Measurements from ENCODE around the gene SHROOM2.

DNA sequence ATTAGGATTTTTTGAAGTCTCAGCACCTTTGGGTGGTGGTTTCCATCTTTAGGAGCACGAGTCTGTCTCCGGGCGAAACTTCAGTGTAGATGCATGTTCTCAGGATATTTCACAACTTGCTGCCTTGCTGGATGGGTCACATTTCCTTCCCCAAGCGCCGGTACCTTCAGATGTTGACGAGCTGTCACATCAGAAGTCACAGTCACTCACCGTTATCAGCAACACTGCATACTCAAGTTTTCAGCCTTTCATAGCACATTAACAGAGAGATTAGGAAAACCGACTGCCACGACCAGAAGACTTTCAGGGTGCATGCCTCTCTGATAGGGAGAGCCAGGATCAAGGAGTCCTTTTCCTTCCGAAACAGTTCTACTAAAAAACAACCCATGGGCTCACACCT lies 77.8 kb downstream of the SHROOM2 start:
- no peak for TF ChIP-seq POLR2AphosphoS5 (IDR thresholded peaks at IDR 0.05; ENCODE audit: low read depth, low read length)
- TF ChIP-seq, protein P1, sequence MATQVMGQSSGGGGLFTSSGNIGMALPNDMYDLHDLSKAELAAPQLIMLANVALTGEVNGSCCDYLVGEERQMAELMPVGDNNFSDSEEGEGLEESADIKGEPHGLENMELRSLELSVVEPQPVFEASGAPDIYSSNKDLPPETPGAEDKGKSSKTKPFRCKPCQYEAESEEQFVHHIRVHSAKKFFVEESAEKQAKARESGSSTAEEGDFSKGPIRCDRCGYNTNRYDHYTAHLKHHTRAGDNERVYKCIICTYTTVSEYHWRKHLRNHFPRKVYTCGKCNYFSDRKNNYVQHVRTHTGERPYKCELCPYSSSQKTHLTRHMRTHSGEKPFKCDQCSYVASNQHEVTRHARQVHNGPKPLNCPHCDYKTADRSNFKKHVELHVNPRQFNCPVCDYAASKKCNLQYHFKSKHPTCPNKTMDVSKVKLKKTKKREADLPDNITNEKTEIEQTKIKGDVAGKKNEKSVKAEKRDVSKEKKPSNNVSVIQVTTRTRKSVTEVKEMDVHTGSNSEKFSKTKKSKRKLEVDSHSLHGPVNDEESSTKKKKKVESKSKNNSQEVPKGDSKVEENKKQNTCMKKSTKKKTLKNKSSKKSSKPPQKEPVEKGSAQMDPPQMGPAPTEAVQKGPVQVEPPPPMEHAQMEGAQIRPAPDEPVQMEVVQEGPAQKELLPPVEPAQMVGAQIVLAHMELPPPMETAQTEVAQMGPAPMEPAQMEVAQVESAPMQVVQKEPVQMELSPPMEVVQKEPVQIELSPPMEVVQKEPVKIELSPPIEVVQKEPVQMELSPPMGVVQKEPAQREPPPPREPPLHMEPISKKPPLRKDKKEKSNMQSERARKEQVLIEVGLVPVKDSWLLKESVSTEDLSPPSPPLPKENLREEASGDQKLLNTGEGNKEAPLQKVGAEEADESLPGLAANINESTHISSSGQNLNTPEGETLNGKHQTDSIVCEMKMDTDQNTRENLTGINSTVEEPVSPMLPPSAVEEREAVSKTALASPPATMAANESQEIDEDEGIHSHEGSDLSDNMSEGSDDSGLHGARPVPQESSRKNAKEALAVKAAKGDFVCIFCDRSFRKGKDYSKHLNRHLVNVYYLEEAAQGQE (IDR thresholded peaks at IDR 0.05; ENCODE audit: low read depth) = no peak
- TF ChIP-seq POLR2A (IDR thresholded peaks at IDR 0.05; ENCODE audit: borderline replicate concordance, extremely low read depth, insufficient read depth, insufficient read length) = no peak
- TF ChIP-seq, protein P2, sequence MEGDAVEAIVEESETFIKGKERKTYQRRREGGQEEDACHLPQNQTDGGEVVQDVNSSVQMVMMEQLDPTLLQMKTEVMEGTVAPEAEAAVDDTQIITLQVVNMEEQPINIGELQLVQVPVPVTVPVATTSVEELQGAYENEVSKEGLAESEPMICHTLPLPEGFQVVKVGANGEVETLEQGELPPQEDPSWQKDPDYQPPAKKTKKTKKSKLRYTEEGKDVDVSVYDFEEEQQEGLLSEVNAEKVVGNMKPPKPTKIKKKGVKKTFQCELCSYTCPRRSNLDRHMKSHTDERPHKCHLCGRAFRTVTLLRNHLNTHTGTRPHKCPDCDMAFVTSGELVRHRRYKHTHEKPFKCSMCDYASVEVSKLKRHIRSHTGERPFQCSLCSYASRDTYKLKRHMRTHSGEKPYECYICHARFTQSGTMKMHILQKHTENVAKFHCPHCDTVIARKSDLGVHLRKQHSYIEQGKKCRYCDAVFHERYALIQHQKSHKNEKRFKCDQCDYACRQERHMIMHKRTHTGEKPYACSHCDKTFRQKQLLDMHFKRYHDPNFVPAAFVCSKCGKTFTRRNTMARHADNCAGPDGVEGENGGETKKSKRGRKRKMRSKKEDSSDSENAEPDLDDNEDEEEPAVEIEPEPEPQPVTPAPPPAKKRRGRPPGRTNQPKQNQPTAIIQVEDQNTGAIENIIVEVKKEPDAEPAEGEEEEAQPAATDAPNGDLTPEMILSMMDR (IDR thresholded peaks at IDR 0.05 in 2 of 3, conservative IDR thresholded peaks at IDR 0.05 in 1 of 3; ENCODE audit: borderline replicate concordance in 1 of 3, insufficient read depth in 1 of 3, low read depth in 2 of 3, low read length in 2 of 3) = no peak
- TF ChIP-seq, protein P3, sequence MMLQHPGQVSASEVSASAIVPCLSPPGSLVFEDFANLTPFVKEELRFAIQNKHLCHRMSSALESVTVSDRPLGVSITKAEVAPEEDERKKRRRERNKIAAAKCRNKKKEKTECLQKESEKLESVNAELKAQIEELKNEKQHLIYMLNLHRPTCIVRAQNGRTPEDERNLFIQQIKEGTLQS (IDR thresholded peaks at IDR 0.05) = no peak
- TF ChIP-seq YY1 (IDR thresholded peaks at IDR 0.05; ENCODE audit: extremely low read depth, insufficient replicate concordance, low read depth, low read length) = no peak
- TF ChIP-seq EZH2 (IDR thresholded peaks at IDR 0.05) = no peak
- TF ChIP-seq EZH2phosphoT487 (IDR thresholded peaks at IDR 0.05; ENCODE audit: borderline replicate concordance) = no peak
- no peak for TF ChIP-seq ZNF274 (IDR thresholded peaks at IDR 0.05; ENCODE audit: low read depth, low read length)
- TF ChIP-seq ELF1 (IDR thresholded peaks at IDR 0.05; ENCODE audit: borderline replicate concordance, low read depth) = no peak
- no peak for TF ChIP-seq RAD21 (IDR thresholded peaks at IDR 0.05; ENCODE audit: low read depth)
- TF ChIP-seq MAX (IDR thresholded peaks at IDR 0.05) = no peak

Measured in HCT116 (cell line).